ENCODE measurements around the gene DIP2C. TPM values are rescaled to one million over a fixed set of nuclear protein-coding genes. Genes with fewer than 3 reads are reported as not detected.

DIP2C gene
- total RNA-seq, 1 donor from 2014 or later: 0.53 TPM

DNA sequence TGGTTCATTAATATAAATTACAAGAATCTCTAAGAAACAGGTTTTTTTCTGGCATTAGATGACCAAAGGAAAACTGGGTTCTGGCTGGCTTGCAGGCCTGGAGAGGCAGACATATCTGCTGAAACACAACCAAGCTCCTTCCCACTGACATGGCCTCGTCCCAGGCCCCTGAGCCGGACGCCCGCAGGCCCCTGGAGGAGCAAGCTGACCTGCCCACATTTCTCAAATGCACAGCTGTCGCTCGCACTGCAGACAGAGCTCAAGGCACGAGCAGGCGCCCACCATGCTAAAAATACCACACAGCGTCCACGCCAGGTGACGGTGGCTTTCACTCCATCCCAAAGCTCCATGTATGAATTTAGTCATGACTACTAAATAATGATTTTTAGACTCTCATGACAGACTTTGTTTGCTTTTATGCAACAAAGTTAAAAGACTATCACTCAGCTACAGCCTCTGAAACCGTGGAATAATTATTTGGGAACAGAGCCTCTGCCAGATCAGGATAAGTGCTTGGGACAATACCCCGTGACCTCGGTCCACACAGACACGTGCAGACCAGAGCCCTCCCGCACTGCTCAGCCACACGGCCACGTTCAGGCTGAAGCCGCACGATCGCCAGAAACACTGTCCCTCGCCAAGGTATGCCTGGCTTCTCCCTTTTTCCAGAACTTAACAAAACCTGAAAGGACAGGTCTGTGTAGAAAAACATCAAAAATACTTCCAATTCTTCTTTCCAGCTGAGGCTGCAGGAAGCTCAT is 71.1 kb downstream of the DIP2C start:
- TF ChIP-seq, protein P1, sequence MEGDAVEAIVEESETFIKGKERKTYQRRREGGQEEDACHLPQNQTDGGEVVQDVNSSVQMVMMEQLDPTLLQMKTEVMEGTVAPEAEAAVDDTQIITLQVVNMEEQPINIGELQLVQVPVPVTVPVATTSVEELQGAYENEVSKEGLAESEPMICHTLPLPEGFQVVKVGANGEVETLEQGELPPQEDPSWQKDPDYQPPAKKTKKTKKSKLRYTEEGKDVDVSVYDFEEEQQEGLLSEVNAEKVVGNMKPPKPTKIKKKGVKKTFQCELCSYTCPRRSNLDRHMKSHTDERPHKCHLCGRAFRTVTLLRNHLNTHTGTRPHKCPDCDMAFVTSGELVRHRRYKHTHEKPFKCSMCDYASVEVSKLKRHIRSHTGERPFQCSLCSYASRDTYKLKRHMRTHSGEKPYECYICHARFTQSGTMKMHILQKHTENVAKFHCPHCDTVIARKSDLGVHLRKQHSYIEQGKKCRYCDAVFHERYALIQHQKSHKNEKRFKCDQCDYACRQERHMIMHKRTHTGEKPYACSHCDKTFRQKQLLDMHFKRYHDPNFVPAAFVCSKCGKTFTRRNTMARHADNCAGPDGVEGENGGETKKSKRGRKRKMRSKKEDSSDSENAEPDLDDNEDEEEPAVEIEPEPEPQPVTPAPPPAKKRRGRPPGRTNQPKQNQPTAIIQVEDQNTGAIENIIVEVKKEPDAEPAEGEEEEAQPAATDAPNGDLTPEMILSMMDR (IDR thresholded peaks at IDR 0.05; ENCODE audit: insufficient read depth, low read length, severe bottlenecking): no peak
- no peak overlapping the region for H3K4me3 ChIP-seq (ENCODE audit: low read depth, low read length)
- H3K36me3 ChIP-seq (ENCODE audit: control insufficient read depth, insufficient read depth, low read length): no peaks in the 10 kb centered on the region
- no peak for DNase-seq (ENCODE audit: low read depth)
- FAIRE-seq: no peak
- no peaks in the 10 kb centered on the region for H3K27me3 ChIP-seq (ENCODE audit: control insufficient read depth, insufficient read depth, low read length)

- FAIRE-seq: no peak
- Histone ChIP-seq H3K27me3 (ENCODE audit: control insufficient read depth, insufficient read depth, low read length) (no peaks in the 10 kb centered on the region), H3K36me3 (ENCODE audit: control insufficient read depth, insufficient read depth, low read length) (no peaks in the 10 kb centered on the region), H3K4me3 (ENCODE audit: low read depth, low read length) (no peak overlapping the region)
- no peak for DNase-seq (ENCODE audit: low read depth)
- TF ChIP-seq, protein P1 (IDR thresholded peaks at IDR 0.05; ENCODE audit: insufficient read depth, low read length, severe bottlenecking): no peak
Observed at GRCh38 chr10:617471-617870, 72.0 kb downstream of the DIP2C start.

DNA sequence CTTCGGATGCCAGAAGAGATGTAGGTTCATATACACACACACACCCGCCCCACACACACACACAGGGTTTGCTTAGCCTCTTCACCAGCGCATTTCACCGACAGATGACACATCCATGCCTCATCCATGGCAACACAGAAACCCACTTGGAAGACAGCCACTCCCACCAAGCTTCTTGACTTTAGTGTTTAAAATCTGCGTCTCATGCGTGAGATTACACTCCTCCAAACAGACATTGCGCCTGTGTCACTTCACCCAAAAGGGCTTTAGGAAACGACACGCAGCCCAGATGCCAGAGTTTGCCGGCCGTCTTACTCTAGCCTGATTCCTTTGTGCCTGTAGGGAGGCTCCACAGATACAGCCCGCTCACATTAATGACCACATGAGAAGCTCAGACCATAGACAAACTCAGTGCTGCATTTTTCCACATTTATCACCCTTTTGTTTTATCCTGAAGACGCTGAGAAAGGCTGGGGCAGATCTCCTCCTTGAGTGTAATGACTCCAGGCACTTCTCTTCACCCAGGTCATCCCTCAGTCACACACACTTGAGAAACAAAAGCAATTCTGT is 73.8 kb downstream of the DIP2C start:
- Histone ChIP-seq H3K4me3 (ENCODE audit: low read depth, low read length) (no peak overlapping the region), H3K27me3 (ENCODE audit: control insufficient read depth, insufficient read depth, low read length) (no peaks in the 10 kb centered on the region), H3K36me3 (ENCODE audit: control insufficient read depth, insufficient read depth, low read length) (no peaks in the 10 kb centered on the region)
- TF ChIP-seq, protein P1 (IDR thresholded peaks at IDR 0.05; ENCODE audit: insufficient read depth, low read length, severe bottlenecking): no peak
- peak; percentile 42 for DNase-seq (ENCODE audit: low read depth)
- no peak for FAIRE-seq

GRCh38 chr10:614790-615582 is 74.5 kb downstream of the DIP2C start:
- FAIRE-seq: peak; percentile 82
- Histone ChIP-seq H3K36me3 (ENCODE audit: control insufficient read depth, insufficient read depth, low read length) (no peaks in the 10 kb centered on the region), H3K4me3 (ENCODE audit: low read depth, low read length) (no peak overlapping the region), H3K27me3 (ENCODE audit: control insufficient read depth, insufficient read depth, low read length) (no peaks in the 10 kb centered on the region)
- no peak for DNase-seq (ENCODE audit: low read depth)
- TF ChIP-seq, protein P1 (IDR thresholded peaks at IDR 0.05; ENCODE audit: insufficient read depth, low read length, severe bottlenecking): no peak

DNA sequence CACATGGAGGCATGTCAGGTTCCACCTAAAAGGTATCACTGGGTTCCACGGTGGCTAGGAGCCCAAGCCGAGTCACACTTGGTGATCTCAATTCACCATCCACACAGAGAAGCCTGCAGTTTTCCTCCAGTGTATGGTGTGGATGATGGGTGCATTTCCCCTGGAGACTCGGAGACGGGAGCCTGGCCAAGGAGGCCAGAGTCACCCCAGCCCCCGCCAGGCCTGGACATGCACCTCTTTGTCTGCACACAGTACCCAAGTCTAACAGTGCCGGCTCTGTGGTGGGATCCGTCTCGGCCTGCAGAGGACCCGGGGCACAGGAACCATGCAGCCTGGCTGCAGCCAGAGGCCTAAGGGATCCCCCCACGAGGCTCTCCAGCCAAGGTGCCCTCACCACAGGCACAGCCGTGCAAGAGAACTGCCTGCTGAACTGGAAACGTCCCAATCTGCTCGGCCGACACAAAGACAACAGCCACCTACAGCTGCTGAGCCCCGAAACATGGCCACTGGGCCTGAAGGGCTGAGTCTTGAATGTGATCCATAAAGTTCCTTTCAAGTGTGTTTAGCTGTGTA is 75.2 kb downstream of the DIP2C start:
- TF ChIP-seq, protein P1 (IDR thresholded peaks at IDR 0.05; ENCODE audit: insufficient read depth, low read length, severe bottlenecking): no peak
- FAIRE-seq (no peak), DNase-seq (ENCODE audit: low read depth) (no peak)
- Histone ChIP-seq H3K36me3 (ENCODE audit: control insufficient read depth, insufficient read depth, low read length) (no peaks in the 10 kb centered on the region), H3K4me3 (ENCODE audit: low read depth, low read length) (no peak overlapping the region), H3K27me3 (ENCODE audit: control insufficient read depth, insufficient read depth, low read length) (no peaks in the 10 kb centered on the region)

Data from bronchial epithelial cell (primary cell).